AG09309 (cell line): ENCODE results near the gene SLC5A1.
"Not testable (repeated sequence)": the region's sequence is repeated elsewhere in the genome, so short reads cannot be mapped to it uniquely, and the experiment has no call there.

Source experiments
- DNase-seq: peaks from one replicate; pipeline ENCODE4 v3.0.0-alpha.2; 2010; ENCODE audit warnings: low read depth
- H3K4me3 ChIP-seq: 2 replicates; pipeline ENCODE4 v1.5.1; 2011; ENCODE audit warnings: mild to moderate bottlenecking, low read depth, low read length, moderate library complexity; ENCODE audit not compliant: control insufficient read depth
- TF ChIP-seq, protein P1 (sequence below): IDR thresholded peaks from 2 replicates; pipeline ENCODE4 v1.5.1; 2011; ENCODE audit warnings: mild to moderate bottlenecking, low read depth, low read length, inconsistent platforms; ENCODE audit not compliant: insufficient read depth, control insufficient read depth; ENCODE audit errors: missing control alignments

Gene SLC5A1

GRCh38 chr22:32122899-32123298, 79.8 kb downstream of the SLC5A1 start:
- TF ChIP-seq, protein P1, sequence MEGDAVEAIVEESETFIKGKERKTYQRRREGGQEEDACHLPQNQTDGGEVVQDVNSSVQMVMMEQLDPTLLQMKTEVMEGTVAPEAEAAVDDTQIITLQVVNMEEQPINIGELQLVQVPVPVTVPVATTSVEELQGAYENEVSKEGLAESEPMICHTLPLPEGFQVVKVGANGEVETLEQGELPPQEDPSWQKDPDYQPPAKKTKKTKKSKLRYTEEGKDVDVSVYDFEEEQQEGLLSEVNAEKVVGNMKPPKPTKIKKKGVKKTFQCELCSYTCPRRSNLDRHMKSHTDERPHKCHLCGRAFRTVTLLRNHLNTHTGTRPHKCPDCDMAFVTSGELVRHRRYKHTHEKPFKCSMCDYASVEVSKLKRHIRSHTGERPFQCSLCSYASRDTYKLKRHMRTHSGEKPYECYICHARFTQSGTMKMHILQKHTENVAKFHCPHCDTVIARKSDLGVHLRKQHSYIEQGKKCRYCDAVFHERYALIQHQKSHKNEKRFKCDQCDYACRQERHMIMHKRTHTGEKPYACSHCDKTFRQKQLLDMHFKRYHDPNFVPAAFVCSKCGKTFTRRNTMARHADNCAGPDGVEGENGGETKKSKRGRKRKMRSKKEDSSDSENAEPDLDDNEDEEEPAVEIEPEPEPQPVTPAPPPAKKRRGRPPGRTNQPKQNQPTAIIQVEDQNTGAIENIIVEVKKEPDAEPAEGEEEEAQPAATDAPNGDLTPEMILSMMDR = no peak
- H3K4me3 ChIP-seq = no peak overlapping the region
- DNase-seq = no peak

- no peak overlapping the region for H3K4me3 ChIP-seq
- DNase-seq = no peak
- TF ChIP-seq, protein P1 = no peak
Measured at GRCh38 chr22:32123657-32124056, 80.6 kb downstream of the SLC5A1 start.

DNA sequence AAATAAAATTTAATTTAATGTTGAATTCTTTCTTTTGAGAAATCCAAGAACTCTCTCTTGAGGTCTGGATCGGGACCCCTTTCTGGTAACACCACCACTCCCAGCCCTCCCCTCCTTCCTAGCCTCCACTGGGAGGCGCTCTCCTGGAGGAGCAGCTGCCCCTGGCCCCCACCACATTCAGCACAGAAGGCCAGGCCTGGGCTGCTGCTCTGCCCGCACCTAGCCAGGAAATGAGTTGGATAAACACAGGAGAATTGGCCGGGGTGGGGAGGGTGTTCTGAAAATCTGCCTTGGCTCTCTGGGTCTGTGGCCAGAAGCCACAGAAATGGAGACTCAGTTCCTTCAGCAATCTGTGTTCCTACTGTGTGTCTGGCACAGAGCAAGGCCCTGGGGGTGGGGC, 84.8 kb downstream of the SLC5A1 start:
- no peak overlapping the region for H3K4me3 ChIP-seq
- no peak for DNase-seq
- TF ChIP-seq, protein P1 = no peak

DNA sequence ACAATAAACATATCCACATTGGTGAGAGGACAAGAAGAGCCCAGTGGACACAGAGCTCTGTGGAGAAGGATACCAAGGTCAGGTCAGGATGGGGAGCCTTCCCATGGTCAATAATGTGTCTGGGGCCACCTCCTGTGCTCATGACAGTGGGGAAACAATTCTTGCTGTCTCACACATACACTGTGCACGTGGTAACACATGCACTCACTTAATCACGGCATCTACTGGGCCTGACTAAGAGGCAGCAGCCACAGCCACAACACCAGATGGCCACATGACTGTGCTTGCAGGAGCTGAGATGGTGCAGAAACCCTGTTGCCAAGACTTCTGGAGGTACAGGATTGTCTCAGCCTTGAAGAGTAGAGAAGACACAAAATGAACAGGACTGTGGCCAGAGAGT, 87.4 kb downstream of the SLC5A1 start:
- no peak overlapping the region for H3K4me3 ChIP-seq
- TF ChIP-seq, protein P1 = no peak
- no peak for DNase-seq

DNA sequence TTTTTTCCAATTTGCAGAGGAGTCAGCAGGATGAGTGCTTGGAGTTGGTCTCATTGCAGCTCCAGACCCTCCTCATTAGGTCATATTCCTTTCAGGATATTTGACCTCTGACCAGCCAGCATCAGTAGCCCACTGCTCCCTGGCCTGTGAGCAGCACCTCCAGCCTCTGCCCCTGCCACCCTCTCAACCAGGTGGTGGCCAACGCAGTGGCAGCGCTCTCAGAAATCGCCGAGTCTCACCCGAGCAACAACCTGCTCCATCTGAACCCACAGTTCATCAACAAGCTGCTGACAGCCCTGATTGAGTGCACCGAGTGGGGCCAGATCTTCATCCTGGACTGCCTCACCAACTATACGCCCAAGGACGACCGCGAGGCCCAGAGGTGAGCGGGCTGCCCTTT, 89.1 kb downstream of the SLC5A1 start:
- TF ChIP-seq, protein P1 = no peak
- DNase-seq = no peak
- H3K4me3 ChIP-seq = no peak overlapping the region

GRCh38 chr22:32132783-32133182, 89.7 kb downstream of the SLC5A1 start:
- TF ChIP-seq, protein P1 = no peak

GRCh38 chr22:32134796-32135195, 91.7 kb downstream of the SLC5A1 start:
- H3K4me3 ChIP-seq, DNase-seq: not testable (repeated sequence)

More at GRCh38 chr22:32132783-32133182, 89.7 kb downstream of the SLC5A1 start:
- no peak for DNase-seq
- no peak overlapping the region for H3K4me3 ChIP-seq

GRCh38 chr22:32135958-32136357, 92.9 kb downstream of the SLC5A1 start:
- not testable (repeated sequence) for DNase-seq

GRCh38 chr22:32136881-32137280, 93.8 kb downstream of the SLC5A1 start:
- H3K4me3 ChIP-seq, DNase-seq: not testable (repeated sequence)

More at GRCh38 chr22:32135958-32136357, 92.9 kb downstream of the SLC5A1 start:
- not testable (repeated sequence) for H3K4me3 ChIP-seq

DNA sequence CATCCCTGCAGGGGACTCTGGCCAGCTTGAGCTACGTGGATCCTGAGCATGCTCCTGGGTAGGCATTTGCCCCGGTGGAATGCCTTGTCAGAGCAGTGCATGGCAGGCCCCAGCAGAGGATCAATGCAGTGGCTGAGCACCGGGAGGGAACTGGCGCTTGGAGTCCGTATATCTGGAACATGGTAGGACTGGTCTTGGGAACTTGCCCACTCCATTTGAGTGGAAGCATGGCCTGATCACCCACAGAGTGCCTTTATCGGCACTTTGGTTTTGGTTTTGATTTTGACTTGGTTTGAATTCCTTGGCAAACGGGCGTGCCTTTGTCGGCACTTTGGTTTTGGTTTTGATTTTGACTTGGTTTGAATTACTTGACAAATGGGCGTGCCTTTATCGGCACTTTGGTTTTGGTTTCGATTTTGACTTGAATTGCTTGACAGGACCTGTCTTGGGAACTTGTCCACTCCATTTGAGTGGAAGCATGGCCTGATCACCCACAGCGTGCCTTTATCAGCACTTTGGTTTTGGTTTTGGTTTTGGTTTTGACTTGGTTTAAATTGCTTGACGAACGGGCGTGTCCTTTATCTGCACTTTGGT, 94.8 kb downstream of the SLC5A1 start:
- not testable (repeated sequence) for DNase-seq
- H3K4me3 ChIP-seq = peak overlapping the region; percentile 37

DNA sequence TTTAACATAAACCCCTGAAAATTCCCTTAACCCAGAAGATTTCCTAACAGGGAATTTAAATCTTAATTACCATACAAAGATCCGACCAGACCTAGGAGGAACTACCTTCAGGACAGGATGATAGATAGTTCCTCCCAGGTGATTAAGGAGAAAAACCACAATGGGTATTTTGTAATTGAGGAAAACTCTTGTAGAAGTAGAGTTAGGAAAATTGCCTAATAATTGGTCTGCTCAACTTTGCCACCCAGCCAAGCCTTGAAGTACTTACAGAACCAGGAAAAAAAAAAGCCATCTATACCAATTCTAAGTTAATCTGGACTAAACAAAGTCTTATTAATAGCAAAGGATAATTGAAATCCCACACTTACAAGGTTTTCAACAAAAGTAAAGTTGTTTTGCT, 95.5 kb downstream of the SLC5A1 start:
- DNase-seq, H3K4me3 ChIP-seq: not testable (repeated sequence)
